Occipital lobe (tissue), 2 donors: ENCODE measurements around the gene PSMC6. TPM values are rescaled to one million over a fixed set of nuclear protein-coding genes. Genes with fewer than 3 reads are reported as not detected.
A peak's percentile ranks its signal among the peaks of the same experiment; 100 is the strongest.
"Not testable (repeated sequence)": the region's sequence is repeated elsewhere in the genome, so short reads cannot be mapped to it uniquely, and the experiment has no call there.

Experiments
- DNase-seq: peaks from one replicate; lab custom pipeline; 2025; lab: John Stamatoyannopoulos, UW
- total RNA-seq: library from RNA; depleted of rRNA; stranded (reverse); fragments of >200 nt; gene quantifications from one replicate; pipeline ENCODE4 v1.2.3, GENCODE V29; 2014

The PSMC6 gene
- total RNA-seq, 1 donor from 2014 or later: 131 TPM

DNA sequence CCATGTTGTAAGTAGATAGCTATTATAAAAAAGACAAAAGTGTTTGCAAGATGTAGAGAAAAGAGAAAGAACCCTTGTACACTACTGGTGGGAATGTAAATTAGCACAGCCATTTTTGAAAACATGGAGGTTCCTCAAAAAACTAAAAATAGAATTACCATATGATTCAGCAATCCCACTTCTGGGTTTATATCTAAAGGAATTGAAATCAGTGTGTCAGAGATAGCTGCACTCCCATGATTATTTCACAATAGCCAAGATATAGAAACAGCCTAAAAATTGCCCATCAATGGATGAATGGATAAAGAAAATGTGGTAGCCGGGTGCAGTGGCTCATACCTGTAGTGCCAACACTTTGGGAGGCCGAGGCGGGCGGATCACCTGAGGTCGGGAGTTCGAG lies 9.2 kb downstream of the PSMC6 start:
- no peak for DNase-seq

DNA sequence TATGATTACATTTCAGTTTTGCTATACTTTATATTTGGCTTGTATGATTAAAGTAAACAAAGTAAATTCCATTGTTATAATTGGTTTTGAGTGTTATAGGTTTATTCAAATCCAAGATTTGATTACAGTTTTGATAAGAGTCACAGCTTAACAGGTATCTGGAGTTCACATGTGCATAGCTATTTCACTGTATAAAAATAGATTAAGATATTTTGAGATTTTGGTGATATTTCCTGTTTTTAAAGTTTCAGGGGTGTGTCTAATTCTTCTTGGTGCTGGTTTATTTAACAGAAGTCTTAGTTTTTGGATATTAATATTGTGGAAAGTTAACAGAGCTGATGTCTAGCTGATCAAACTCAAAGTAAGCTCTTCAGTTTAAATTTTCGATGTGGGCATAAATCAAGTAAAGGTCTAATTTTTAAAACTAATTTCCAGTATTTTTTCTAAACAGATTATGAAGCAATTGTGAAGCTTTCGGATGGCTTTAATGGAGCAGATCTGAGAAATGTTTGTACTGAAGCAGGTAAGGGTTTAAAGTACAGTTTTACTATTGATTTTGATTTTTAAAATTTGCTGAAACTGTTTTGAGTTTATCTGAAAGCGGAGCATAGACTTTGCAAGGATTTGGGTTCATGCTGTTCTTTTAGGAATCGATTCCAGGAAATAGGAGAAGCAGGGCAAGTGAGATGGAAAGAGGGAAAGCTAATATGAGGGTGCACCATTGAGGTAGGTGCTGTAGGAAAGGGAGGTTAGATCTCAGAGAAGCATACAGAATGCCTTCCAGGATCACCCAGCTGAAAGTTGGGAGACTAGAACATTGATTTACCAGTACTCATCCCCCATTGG lies 16.7 kb downstream of the PSMC6 start:
- no peak for DNase-seq

DNA sequence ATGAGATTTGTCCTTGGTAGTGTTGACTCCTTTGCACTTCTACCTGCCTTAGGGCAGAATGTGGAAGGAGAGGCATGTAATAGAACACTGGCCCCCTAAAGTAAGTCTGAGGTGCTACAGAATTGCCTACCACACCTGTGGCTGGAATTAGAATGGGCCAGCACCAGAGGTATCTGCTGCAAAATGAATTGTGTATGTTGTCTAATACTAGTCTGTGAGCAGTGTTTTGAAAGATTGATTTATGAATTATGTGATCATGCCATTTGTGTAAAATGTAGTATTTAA lies 17.3 kb downstream of the PSMC6 start:
- no peak for DNase-seq

DNA sequence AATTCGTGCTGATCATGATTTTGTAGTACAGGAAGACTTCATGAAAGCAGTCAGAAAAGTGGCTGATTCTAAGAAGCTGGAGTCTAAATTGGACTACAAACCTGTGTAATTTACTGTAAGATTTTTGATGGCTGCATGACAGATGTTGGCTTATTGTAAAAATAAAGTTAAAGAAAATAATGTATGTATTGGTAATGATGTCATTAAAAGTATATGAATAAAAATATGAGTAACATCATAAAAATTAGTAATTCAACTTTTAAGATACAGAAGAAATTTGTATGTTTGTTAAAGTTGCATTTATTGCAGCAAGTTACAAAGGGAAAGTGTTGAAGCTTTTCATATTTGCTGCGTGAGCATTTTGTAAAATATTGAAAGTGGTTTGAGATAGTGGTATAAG lies 20.5 kb downstream of the PSMC6 start:
- DNase-seq: not testable (repeated sequence)

DNA sequence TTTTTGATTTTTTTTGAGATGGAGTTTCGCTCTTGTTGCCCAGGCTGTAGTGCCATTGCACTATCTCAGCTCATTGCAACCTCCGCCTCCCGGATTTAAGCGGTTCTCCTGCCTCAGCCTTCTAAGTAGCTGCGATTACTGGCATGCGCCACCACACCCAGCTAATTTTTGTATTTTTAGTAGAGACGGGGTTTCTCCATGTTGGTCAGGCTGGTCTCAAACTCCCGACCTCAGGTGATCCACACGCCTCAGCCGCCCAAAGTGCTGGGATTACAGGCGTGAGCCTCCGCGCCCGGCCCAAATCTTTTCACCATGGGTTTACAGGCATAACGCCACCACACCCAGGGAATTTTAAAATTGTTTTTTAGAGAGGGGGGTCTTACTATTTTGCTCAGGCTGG lies 22.0 kb downstream of the PSMC6 start:
- not testable (repeated sequence) for DNase-seq

DNA sequence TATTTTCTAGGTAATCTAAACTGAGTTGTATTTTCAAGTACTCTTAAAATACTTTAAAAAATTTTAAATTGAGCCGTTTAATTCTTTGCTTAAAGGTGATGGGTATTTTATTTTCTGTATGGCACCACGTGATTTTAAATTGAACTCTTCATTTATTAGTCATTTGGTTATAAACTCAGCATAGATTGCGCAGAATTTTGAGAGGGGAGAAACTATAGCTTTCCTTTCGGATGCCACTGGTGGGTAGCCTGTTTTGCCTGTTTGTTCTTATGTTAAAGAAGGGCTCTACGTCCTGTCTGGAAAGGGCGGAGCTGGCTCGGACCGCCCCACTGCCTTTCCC lies 22.6 kb downstream of the PSMC6 start:
- DNase-seq: no peak

DNA sequence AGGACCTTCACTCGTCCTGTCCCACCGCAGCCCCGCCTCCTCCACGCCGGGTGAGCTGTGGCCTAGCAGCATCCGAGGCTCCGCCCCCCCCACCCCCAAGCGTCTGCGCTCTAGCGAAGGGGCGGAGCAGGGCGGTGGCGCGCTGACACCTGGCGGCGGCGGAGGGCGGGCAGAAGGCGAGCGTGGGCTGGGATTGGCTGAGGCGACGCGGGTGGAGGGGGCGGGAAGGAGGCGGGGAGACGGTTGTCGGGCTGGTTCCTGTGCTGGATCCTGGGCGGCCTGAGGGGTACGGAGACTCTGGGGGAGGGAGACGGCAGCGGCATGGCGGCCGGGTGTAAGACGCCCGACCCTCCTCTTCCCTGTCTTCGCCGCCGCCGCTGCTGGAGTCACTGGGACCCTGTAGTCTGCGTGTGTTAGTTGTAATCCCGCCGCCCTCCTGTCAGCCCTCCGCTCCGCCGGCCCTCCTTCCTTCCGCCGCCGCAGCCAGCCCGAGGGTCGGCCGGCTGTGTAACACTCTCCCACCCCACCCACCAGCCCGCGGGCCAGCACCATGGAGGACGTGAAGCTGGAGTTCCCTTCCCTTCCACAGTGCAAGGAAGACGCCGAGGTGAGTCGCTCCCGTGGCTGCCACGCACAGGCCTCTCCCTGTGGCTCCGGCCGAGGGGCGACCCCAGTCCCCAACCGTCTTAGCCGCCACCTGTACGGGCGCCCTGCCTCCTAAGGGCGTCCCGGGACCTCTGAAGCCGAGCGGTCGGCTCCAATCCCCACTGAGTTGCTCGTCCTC lies 23.1 kb downstream of the PSMC6 start, which contains the start of gene STYX:
Gene STYX, plus strand, starts transcription at position 242 of the 784 bp plus-strand sequence. Its CDS starts 309 bp downstream, at position 551.
- peak; percentile 97 for DNase-seq

DNA sequence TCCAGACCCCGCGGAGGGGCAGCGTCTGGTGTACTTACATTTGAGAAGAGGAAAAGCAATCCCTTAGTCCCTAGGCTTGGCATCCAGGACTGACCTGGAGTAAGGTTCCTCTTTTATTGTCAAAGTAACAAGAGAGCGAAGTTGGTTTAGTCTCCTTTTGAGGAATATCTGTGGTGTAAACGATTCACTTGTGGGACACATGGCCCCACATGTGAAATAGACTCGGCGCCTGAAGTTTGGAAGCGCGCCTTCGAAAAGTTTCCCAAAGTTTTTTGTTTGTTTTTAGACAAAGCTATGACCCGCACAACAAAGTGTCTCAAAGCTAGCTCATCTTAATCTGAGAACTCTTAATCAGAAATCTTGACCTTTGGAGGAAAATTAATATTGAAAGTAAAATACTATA lies 23.7 kb downstream of the PSMC6 start:
- no peak for DNase-seq

DNA sequence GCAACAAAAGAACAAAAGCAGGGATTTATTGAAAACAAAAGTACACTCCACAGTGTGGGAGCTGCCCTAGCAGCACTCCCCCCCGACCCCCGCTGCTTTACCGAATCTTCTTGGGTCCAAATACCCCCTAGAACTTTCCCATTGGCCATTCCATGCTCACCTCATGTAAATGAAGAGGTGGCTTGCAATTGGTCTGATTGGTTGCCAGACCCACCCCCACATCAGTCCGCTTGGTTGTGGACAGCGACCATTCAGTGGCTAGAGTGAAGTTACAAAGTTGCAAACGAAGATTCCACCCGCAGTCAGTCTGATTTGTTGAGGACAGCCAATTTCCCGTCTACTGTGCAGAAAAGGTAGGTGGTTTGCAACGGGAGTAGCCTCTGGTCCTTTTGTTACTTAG lies 26.8 kb downstream of the PSMC6 start:
- DNase-seq: no peak

DNA sequence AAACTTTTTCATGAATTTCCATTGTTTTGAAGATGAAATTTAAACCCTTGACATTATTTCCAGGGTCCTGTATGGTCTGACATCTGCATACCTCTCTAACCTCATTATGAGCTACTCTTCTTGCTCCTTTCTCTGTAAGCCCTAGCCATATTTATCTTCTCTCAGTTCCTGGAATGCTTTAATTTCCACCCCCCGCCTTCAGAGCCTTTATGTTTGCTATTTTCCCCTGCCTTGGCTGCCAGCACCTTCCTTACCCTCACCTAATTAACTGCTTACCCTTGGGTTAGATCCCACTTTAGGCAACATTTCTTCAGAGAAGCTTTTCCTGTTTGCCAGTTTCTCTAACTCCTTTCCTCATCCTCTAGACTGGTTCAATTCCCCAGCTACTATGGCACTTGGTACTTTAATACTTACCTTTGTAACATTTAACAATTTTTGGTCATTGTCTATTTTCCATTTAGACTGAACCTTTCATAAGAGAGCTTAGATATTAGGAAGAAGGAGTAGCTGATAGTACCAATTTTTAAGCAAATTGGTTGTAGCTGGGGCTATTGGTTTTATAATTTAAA lies 29.0 kb downstream of the PSMC6 start:
- DNase-seq: no peak

DNA sequence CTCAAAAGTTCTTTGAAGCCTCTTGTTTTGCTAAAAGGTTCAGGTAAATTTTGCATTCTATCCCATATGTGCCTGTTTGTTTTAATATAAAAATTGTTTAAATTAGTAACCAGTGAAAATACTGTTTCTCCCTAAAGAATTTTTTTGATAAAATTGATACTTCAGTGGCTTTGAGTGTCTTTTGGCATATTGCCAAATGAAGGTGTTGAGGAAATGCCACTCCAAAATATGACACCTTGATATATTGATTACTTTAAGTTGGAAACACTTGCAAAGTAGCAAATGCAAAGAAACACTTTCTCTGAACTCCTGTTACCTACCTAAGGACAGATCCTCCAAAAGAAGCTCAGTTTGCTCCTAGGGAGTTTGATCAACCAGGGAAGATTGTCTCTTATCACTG lies 31.4 kb downstream of the PSMC6 start:
- DNase-seq: no peak

DNA sequence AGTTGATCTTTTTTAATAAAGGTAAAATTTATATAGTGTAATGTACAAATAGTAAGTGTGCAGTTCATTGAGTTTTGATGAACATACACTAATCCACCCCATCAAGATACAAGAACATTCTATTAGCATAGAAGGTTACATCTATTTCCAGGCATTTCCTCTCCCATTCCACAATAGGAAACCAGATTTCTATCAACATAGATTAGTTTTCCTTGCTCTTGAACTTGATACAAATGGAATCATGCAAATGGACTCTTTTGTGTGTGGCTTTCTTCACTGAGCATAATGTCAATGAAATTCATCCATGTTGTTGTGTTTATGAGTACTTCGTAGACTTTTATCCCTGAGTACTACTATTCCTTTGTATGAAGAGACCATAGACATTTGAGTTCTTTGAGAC lies 33.8 kb downstream of the PSMC6 start:
- DNase-seq: no peak

DNA sequence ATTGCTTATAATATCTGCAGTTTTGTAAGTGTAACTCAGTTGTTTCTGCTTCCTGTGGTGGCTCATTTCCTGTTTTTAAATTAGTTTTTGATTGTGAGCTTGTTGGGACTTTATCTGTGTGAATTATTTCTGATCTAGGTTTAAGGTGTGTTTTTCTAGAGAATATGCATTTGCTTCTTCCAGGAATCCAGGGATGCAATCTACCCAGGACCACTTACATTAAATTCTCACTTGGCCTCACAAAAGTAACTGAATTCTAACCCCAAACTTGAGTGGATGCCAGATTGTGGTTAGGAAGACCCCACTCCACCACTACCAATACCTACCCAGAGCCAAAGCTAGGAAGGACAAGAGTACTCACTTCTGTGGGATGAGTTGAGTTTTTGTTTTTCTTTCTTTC lies 34.9 kb downstream of the PSMC6 start:
- DNase-seq: no peak

DNA sequence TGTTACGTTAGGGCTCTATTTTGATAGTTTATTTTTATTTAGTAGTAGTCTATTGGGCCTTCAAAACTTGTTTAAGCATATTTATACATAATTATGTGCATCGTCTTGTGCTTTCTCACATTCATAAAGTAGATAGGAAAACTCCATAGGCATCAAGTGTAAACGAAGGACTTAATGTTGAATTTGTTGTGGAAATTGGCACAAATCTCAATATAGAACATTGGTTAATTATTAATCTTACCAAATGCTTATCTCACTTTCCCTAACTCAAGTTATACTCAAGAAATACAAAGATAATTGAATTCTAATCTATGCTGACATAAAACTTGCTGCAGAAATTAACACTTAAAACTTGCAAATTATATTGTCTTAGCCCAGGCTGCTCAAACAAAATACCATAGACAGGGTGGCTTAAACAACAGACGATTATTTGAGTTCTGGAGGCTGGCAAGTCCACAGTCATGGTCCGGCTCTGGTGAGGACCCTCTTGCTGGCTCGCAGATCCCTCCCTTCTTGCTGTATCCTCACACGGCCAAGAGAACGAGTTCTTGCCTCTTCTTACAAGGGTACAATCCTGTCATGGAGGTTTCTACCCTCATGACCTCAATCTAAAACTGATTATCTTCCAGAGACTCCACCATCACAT lies 41.8 kb downstream of the PSMC6 start:
- DNase-seq: no peak

DNA sequence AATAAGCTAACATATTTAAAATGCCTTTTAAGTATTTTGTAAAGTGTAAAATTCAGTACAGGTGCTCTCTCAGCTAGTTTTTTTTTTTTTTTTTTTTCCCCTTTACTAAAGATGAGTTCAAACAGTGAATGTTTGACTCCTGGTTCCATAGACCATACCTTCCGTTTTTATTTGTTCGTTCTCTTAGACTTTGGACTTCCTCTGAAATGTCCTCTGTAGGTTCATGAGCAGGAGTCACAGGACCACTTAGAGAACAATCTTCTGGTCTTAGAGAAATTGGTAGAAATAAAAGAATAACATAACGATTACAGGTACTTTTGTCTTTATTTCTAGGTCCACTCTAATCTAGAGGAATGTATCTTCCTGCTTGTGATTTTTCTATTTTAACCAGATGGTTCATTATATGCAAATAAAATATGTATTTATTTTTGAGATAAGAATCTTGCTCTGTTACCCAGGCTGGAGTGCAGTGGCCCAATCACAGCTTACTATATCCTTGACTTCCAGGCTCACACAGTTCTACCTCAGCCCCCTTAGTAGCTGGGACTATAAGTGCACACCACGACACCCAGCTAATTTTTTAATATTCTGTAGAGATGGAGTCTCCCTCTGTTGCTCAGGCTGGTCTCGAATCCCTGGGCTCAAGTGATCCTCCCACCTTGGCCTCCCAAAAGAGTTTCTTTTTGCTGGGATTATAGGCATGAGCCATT lies 48.8 kb downstream of the PSMC6 start:
- no peak for DNase-seq

DNA sequence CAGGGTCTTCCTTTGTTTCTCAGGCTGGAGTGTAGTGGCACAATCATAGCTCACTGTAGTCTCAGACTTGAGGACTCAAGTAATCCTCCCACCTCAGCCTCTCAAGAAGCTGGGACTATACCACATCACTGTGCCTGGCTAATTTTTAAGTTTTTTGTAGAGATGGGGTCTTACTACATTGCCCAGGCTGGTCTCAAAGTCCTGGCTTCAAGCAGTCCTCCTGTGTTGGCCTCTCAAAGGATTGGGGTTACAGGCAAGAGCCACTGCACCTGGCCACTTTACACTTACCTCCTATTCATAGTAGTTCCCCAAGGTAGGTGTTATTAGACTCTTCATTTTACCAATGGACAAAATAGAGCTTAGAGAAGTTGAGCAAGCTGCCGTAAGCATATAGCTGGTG lies 52.1 kb downstream of the PSMC6 start:
- DNase-seq: no peak

DNA sequence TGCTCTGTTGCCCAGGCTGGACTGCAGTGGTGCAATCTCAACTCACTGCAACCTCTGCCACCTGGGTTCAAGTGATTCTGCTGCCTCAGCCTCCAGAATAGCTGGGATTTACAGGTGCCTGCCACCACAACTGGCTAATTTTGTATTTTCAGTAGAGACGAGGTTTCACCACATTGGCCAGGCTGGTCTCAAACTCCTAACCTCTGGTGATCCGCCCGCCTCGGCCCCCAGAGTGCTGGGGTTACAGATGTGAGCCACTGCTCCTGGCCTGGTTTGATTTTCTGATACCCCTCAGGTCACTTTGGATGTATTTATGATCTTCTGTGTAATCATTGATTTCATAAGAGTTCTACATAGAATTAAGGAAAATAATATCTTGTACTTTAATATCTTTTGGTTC lies 55.9 kb downstream of the PSMC6 start:
- DNase-seq: not testable (repeated sequence)

DNA sequence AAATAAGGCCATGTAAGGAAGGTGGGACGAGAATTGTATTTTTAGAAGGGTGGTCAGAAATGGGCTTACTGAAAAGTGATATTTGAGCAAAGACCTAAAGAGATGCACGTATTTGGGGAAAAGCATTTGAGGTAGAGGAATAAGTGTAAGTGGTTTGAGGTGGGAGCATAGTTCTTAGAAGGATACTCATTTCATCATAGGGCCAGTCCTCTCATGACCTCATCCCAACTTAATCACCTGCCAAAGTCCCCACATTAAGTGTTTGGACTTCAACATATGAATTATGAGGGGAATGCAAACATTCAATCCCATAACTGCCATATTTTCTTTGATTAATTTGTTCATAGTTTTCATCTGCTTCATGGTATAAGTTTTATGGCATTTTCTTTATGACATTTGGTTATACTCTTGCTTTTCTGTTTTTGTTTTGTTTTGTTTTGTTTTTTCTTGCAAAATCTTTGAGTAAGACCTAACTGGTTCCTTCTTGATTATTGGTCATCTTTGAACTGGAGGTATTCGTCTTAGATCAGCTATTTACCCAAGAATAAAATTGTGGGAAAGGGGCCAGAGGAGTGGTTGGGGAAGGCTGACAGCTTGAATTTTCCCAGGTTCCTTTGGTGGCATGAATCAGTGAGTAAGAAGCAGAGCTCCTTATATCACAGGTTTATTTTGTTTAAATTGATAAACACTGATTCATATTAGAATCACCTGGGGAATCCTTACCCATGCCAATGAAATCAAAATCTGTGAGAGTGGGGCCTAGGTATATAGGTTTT lies 60.2 kb downstream of the PSMC6 start:
- no peak for DNase-seq

DNA sequence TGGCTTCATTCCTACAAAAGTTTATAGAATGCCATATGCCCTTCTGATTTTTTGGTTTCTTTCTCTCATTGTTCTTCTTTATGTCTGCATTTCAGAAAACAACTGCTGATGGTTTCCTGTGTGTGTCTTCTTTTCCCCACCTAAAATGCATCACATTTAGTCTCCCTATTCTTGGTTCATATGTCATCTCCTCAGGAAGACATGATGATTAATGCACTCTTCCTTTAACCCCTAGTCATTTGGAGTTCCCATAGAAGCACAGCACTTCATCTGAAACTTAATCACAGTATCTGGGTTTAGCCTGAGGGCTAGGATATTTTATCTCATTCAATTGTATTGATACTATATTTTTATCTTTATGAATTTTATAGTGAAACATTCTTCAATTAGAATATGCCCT lies 62.9 kb downstream of the PSMC6 start:
- no peak for DNase-seq

DNA sequence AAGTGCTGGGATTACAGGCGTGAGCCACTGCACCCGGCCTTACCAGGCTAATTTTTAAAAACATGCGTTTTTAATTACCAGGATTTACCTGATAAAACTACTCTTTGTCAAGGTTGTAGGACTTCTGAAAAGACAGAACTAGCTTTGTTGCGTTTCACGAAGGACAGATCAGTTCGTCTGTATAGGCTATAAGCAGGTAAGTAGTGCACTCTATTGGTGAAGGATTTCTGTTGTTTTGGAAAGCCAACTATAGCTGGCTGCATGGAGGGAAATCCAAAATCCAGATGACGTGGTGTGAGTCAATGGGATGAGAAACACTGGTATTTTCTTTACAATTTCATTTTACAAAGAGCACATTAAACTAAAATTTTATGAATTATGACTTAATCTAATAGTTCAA lies 69.8 kb downstream of the PSMC6 start:
- no peak for DNase-seq
